A673 (cell line): ENCODE results near the gene GPR176. TPM values are rescaled to one million over a fixed set of nuclear protein-coding genes. Genes with fewer than 3 reads are reported as not detected.

ENCODE experiments used
- BruUV-seq: library from RNA; stranded (reverse); fragments of 400-500 nt; replicated peaks from 2 replicates; lab custom pipeline; 2021; lab: Mats Ljungman, UMichigan
- CTCF ChIA-PET: fragments of 300-600 bp; sonication (Branson Sonifier 250); formaldehyde crosslinking; loops from one replicate; lab custom pipeline; 2022; ENCODE audit warnings: antibody characterized with exemption; lab: Charles Lee
- POLR2A ChIA-PET: fragments of 300-600 bp; sonication (Branson Sonifier 250); formaldehyde crosslinking; loops from one replicate; lab custom pipeline; 2022; ENCODE audit warnings: antibody characterized with exemption; ENCODE audit not compliant: low non-redundant PET; lab: Charles Lee
- DNase-seq: peaks from one replicate; pipeline ENCODE4 v3.0.0-alpha.2; 2015; ENCODE audit warnings: low spot score
- H3K27ac ChIP-seq: fragments of 200-600 bp; sonication (generic); 2 replicates; pipeline ENCODE4 v1.5.1; 2016; ENCODE audit warnings: mixed run types, low read depth, mild to moderate bottlenecking, mixed read lengths, antibody characterized with exemption, low read length; ENCODE audit not compliant: poor library complexity, severe bottlenecking
- H3K27me3 ChIP-seq: fragments of 200-600 bp; sonication (generic); replicated peaks from 2 replicates; pipeline ENCODE4 v1.6.1; 2017; ENCODE audit warnings: mixed run types, low read depth, mild to moderate bottlenecking, mixed read lengths, antibody characterized with exemption, low read length; ENCODE audit not compliant: insufficient read depth, poor library complexity
- H3K36me3 ChIP-seq: fragments of 200-600 bp; sonication (generic); 2 replicates; pipeline ENCODE4 v1.6.1; 2016; ENCODE audit warnings: mixed run types, mild to moderate bottlenecking, mixed read lengths, antibody characterized with exemption, low read length; ENCODE audit not compliant: insufficient read depth, poor library complexity, severe bottlenecking
- H3K4me1 ChIP-seq: fragments of 200-600 bp; sonication (generic); 2 replicates; pipeline ENCODE4 v1.6.1; 2017; ENCODE audit warnings: mixed run types, mild to moderate bottlenecking, mixed read lengths, antibody characterized with exemption, low read length; ENCODE audit not compliant: insufficient read depth, poor library complexity, severe bottlenecking
- H3K4me3 ChIP-seq: fragments of 200-600 bp; sonication (generic); 2 replicates; pipeline ENCODE4 v1.5.1; 2016; ENCODE audit warnings: low read depth, mixed run types, mild to moderate bottlenecking, mixed read lengths, low read length; ENCODE audit not compliant: poor library complexity, severe bottlenecking
- H3K9me3 ChIP-seq: fragments of 200-600 bp; sonication (generic); 2 replicates; pipeline ENCODE4 v1.6.1; 2016; ENCODE audit warnings: mixed run types, low read depth, mild to moderate bottlenecking, mixed read lengths, antibody characterized with exemption, low read length; ENCODE audit not compliant: poor library complexity, severe bottlenecking
- CTCF ChIP-seq: fragments of 300-800, 200-600 bp; sonication (generic); conservative IDR thresholded peaks from 2 replicates; pipeline ENCODE4 v1.5.1; 2017; ENCODE audit warnings: low read depth, mild to moderate bottlenecking, antibody characterized with exemption, low read length, moderate library complexity, mixed read lengths
- EZH2 ChIP-seq: fragments of 200-600 bp; sonication (generic); IDR thresholded peaks from 2 replicates; pipeline ENCODE4 v1.6.1; 2017; ENCODE audit warnings: borderline replicate concordance, low read depth, mild to moderate bottlenecking, mixed read lengths, antibody characterized with exemption, low read length; ENCODE audit not compliant: poor library complexity, severe bottlenecking
- intact Hi-C: fragments of 100-400 bp; cut with micrococcal nuclease; formaldehyde crosslinking; loops from one replicate; pipeline ENCODE4 v1.10.0; 2022; ENCODE audit not compliant: unreplicated experiment
- total RNA-seq: library from RNA; stranded (reverse); gene quantifications from 2 replicates; pipeline ENCODE4 v1.2.3, GENCODE V29; 2021

Gene GPR176
- total RNA-seq, 1 experiment from 2014 or later: 5.6 TPM

GRCh38 chr15:39855400-39855799 is 64.7 kb downstream of the GPR176 start:
- no peak overlapping the region for H3K4me3 ChIP-seq
- H3K27me3 ChIP-seq: no peaks in the 10 kb centered on the region
- ChIA-PET CTCF (no interaction called here), POLR2A (no interaction called here)
- no peak for DNase-seq
- intact Hi-C loops: no loop called here
- BruUV-seq: no TSS peak
- H3K36me3 ChIP-seq: no peaks in the 10 kb centered on the region
- no peaks in the 10 kb centered on the region for H3K9me3 ChIP-seq
- H3K4me1 ChIP-seq: peaks cover 17% of the 10 kb centered on the region
- TF ChIP-seq EZH2: no peak
- no peak for TF ChIP-seq CTCF
- no peak overlapping the region for H3K27ac ChIP-seq

- peaks cover 17% of the 10 kb centered on the region for H3K4me1 ChIP-seq
- no peaks in the 10 kb centered on the region for H3K36me3 ChIP-seq
- no peak for TF ChIP-seq EZH2
- no peak for TF ChIP-seq CTCF
- DNase-seq: no peak
- no peak overlapping the region for H3K4me3 ChIP-seq
- BruUV-seq: no TSS peak
- H3K27me3 ChIP-seq: no peaks in the 10 kb centered on the region
- H3K9me3 ChIP-seq: no peaks in the 10 kb centered on the region
- no peak overlapping the region for H3K27ac ChIP-seq
- ChIA-PET POLR2A (no interaction called here), CTCF (no interaction called here)
- intact Hi-C loops: no loop called here
Measured at GRCh38 chr15:39854161-39854560, 65.9 kb downstream of the GPR176 start.

- peaks cover 17% of the 10 kb centered on the region for H3K4me1 ChIP-seq
- DNase-seq: no peak
- POLR2A ChIA-PET: no interaction called here
- no peak overlapping the region for H3K4me3 ChIP-seq
- H3K27me3 ChIP-seq: no peaks in the 10 kb centered on the region
- CTCF ChIA-PET: no interaction called here
- TF ChIP-seq CTCF: no peak
- intact Hi-C loops: no loop called here
- H3K27ac ChIP-seq: no peak overlapping the region
- H3K9me3 ChIP-seq: no peaks in the 10 kb centered on the region
- H3K36me3 ChIP-seq: no peaks in the 10 kb centered on the region
- BruUV-seq: no TSS peak
Measured at GRCh38 chr15:39852250-39852649, 67.8 kb downstream of the GPR176 start.
